GM18867 (cell line): Measurements from ENCODE around the gene MAPK8IP1.

Experiments used
- ATAC-seq: cut with Tn5 transposase; IDR thresholded peaks from one replicate; pipeline ENCODE4 v1.9.1; 2021; ENCODE audit warnings: mild to moderate bottlenecking, moderate library complexity; ENCODE audit not compliant: unreplicated experiment

Gene MAPK8IP1

GRCh38 chr11:45859661-45860140 is 25.8 kb upstream of the MAPK8IP1 start:
- no peak for ATAC-seq

DNA sequence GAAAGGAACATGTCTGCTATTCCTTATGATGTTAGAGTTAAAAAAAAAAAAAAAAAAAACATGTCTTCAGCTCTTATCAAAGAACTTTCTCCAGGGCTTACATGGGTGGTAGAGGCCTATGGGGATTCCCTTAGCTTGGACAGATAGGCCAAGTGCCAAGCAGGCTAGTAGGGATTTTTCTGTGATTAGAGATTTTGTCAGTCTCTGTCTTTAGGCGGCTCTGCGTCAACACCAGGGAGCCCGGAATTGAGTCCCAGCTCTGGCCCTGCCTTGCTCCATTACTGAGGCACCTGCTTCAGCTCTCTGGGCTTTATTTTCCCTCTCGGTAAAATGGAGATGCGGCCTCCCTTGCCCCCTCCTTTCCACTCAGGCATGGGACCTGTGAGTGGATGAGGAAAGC is 25.1 kb upstream of the MAPK8IP1 start:
- no peak for ATAC-seq

DNA sequence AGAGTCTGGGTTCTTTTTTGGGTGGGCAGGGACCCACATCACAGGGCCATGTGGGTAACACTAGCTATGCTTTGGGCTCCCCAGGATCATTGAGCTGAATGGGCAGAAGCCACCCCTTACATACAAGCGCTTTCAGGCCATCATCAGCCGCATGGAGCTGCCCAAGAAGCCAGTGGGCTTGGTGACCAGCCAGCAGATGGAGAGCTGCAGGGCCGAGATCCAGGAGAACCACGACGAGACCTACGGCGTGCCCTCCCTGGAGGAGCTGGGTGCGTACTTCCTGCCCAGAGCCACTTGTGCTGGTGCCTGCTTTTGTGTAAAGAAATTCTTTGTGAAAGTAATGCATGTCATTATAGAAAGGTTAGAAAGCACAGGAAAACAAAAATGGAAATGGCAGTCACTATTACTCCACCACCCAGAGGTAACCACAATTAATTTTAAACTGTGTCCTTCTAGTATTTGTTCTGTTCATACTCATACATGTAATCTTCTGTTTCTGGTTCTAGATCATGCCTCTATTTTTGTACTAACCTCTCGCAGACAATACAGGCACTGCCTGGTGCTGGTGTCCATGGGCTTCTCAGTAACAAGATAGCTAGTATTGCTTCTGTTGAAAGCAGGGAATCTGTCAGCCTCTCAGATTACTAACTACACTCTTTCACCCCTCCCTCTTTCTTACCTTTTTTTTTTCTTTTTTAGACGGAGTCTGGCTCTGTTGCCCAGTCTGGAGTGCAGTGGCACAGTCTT is 24.5 kb upstream of the MAPK8IP1 start:
- no peak for ATAC-seq

- ATAC-seq = no peak
These were observed 21.4 kb upstream of the MAPK8IP1 start for GRCh38 chr11:45864041-45864440.

- no peak for ATAC-seq
These were observed 15.9 kb upstream of the MAPK8IP1 start for GRCh38 chr11:45869551-45869950.

GRCh38 chr11:45870706-45871105 is 14.7 kb upstream of the MAPK8IP1 start:
- no peak for ATAC-seq

GRCh38 chr11:45871638-45872037 is 13.8 kb upstream of the MAPK8IP1 start:
- no peak for ATAC-seq

DNA sequence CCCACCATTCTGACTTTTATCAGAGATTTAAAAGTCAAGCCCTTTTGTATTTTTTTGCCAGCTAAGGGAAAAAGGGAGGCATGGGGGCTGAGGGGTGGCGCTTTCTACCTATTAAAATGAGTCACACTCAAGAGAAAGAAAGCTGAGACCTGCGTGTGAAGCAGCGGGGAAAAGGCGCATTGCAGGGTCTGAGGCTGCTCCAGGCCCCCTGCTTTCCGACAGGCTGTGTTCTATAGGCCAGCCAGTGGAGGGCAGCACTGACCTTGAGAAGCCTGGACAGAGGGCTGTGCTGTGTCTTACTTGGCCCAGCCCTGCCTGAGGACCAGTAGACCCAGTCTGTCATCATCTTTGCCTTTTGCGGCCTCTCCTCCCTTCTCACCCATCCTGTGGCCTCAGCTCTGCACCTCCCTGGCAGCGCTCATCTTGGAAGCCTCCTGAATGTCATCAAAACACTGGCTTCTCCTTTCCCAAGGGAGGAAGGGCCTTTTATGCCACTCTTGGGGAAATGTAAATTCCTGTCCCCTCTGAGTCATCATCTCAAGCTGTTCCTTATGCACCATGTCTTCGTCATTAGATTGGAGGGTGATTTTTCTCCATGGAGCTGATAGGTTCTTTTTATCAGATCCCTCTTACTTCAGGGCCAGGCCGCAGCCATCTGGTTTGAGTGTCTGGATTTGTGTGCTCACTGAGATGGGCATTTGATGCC is 12.6 kb upstream of the MAPK8IP1 start:
- no peak for ATAC-seq

DNA sequence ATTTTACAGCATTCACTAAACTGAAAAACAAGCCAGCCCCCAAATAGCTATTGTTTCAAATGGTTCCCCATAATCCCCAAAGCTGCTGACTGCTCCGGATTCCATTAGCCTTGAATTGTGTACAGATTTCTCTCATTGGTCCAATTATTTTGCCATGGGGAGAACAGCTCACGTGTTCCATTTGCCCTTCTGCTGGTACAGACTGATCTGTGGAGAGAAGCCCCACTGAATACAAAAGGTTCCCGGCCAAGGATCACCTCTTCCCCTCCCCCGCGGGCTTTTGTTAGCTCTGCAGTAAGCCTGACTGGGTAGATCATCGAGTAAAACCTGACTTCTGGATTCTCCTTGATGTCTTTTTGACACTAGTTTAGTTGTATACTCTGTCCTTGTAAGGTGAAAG is 9.1 kb upstream of the MAPK8IP1 start:
- ATAC-seq = no peak

DNA sequence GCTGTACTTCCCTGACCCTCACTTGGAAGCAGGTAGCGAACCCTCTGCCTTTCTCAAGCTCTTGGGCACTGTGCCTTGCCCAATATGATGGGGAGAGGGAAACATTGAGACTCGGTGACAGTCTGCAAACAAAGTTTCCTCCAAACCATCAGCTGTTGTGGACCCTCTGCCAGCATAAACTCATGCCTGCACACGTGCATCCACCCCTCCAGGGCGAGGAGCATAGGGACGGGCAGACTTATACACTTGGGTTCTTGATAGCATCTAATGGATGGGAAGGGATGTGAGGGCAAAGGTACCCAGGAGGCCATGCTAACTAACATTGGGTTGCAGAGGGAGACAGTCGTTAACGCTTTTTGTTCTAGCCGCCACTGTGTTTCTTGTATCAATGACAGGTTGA is 8.2 kb upstream of the MAPK8IP1 start:
- no peak for ATAC-seq

- ATAC-seq = no peak
These were observed 7.6 kb upstream of the MAPK8IP1 start for GRCh38 chr11:45877845-45878244.

DNA sequence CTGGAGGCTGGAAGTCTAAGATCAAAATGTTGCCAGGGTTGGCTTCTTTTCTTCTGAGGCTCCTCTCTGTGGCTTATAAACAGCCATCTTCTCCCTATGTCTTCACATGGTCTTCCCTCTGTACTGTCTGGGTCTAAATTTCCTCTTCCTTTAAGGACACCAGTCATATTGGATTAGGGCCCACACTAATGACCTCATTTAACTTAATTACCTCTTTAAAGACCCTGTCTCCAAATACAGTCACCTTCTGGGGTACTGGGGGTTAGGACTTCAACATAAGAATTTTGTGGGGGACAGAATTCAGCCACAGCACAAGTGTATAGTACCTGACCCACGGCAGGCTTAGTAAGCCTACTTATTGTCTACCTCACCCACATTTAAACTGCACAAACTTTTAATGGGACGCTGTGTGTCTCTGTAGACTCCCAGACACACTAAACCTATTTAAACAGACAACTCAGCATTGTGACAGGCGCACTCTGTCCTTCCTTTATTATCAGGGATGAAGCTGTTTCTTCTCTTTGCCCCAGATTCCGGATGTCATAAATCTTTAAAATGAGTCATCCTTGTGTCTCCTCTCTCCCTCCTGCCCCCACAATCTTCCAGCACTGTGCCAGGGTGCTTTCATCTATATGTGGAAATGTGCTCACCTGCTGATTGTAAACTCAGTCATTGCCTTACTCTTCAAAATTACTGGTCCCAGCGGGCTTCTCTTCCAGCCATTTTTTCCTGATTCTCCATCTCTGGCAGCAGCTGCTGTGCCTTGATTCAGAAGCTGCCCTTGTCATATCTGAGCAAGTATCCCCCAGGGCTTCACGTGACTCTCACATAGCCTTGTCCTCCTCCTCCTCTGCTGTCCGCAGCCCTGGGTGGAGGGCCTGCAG is 5.4 kb upstream of the MAPK8IP1 start:
- ATAC-seq = no peak

DNA sequence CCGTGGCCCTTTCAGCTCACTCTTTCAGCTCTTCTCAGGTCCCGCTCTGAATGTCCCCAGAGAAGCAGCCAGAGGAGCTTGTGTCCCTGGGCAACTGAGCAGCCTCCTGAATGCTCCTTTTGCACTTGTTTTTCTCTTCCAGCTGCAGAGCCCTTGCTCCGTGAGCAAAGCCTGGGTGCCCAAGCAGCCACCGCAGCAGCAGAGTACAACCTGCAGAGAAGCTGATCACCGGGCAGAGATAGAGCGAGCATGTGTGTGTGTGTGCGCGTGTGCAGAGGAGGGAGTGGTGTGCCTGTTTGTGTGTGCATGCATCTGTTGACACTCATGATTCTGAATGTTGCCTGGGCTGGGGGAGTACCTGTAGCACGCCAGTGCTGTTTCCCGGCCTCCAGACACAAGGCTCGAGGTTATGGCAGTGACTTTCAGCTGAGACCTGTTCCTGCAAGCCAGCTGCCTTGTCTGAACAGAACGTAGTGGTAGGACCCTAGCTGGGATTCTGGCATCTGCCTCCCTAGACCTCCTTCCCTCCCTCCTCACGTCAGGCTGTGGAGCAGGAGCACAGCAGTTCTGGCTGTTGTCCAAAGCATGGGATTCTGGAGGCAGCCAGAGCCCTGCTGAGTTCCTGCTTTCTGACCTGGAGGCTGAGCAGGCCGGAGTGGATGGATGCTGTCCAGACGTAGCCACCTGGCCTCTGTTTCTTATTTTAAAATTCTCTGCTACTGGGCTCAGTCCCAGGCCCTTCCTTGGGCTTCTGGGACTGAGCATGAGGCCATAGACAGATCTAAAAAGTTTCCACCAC is 4.5 kb upstream of the MAPK8IP1 start:
- no peak for ATAC-seq

DNA sequence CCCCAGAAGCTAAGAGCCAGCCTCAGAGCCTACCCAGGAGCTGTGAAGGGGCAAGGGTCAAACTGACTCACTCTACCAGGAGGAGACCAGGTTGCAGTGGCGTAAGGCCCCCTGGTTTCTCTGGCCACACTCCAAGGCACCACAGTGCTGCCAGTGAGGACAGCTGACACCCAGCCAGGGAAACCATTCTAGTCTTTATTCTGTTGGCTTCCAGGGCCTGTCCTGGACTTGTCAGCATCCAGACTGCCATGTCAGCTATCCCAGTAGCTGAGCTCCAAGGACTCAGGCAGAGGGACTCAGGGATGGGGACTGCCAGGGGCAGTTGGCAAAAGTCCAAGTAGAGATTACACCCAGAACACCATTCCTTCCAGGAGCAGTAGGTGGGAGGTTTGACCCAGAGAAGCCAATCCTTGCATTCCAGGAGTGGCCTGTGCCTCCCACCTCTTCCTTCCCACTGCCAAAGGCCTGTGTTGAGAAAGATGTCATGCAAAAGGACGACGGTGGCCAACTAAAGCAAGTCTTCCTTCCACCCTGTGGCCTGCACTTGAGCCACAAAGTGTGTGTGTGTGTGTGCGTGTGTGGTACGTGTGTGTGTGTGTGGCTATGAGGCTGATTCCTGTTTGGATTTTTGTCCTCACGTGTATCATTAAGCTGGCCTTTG is 3.6 kb upstream of the MAPK8IP1 start:
- no peak for ATAC-seq

GRCh38 chr11:45884596-45885185 is 760 bp upstream of the MAPK8IP1 start:
- ATAC-seq = no peak

- no peak for ATAC-seq
These were observed 670 bp downstream of the MAPK8IP1 start for GRCh38 chr11:45885921-45886721.

GRCh38 chr11:45886816-45887520 is 1.5 kb downstream of the MAPK8IP1 start:
- no peak for ATAC-seq

DNA sequence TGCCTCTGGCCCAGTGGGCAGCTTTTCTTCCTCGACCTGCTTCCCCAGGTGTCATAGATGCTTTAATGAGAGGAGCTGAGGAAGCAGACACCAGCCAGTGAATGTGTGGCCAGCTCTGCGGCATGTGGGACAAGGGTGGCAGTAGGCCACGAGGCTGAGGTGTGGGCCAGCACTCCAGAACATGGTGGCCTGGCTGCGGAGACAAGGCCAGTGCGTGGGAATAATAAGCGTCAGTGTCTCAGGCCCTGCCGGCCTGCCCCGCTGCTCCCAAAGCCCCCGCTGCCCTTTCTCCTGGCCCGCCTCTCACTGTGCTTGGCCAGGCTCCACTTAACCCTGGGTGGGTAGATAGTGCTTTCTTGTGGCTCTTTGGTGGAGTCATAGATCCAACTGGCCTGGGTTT is 2.1 kb downstream of the MAPK8IP1 start:
- no peak for ATAC-seq
